HG02588 (cell line): ENCODE data around the gene BSCL2.
A peak's percentile ranks its signal among the peaks of the same experiment; 100 is the strongest.
"Not testable (repeated sequence)": the region's sequence is repeated elsewhere in the genome, so short reads cannot be mapped to it uniquely, and the experiment has no call there.

ENCODE experiments used
- ATAC-seq: cut with Tn5 transposase; IDR thresholded peaks from one replicate; pipeline ENCODE4 v1.9.1; 2021; ENCODE audit warnings: mild to moderate bottlenecking, moderate library complexity; ENCODE audit not compliant: unreplicated experiment

Gene BSCL2

DNA sequence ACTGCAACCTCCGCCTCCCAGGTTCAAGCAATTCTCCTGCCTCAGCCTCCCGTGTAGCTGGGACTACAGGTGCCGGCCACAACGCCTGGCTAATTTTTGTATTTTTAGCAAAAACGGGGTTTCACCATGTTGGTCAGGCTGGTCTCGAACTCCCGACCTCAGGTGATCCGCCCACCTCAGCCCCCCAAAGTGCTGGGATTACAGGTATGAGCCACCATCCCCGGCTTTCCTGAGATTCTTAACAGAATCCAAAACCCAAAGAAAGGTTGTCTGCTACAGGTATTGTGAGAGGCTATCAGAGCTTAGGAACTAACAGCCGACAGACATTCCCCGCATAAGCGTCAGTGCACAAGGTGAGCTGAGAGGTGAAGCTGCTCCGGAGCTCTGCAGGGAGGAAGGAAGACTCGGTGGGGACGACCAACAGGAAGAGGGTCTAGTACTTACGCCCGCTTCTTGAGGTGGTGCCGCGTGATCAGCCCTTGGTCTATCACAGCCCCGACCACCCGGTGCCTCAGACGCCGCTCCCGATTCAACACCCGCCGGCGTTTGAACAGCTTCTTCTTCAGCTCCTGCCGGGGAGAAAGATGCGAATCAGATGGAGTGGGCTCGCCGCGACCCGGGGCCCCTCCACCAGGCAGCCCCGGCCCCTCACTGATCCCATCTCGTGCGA lies 42.7 kb downstream of the BSCL2 start:
- ATAC-seq: no peak

DNA sequence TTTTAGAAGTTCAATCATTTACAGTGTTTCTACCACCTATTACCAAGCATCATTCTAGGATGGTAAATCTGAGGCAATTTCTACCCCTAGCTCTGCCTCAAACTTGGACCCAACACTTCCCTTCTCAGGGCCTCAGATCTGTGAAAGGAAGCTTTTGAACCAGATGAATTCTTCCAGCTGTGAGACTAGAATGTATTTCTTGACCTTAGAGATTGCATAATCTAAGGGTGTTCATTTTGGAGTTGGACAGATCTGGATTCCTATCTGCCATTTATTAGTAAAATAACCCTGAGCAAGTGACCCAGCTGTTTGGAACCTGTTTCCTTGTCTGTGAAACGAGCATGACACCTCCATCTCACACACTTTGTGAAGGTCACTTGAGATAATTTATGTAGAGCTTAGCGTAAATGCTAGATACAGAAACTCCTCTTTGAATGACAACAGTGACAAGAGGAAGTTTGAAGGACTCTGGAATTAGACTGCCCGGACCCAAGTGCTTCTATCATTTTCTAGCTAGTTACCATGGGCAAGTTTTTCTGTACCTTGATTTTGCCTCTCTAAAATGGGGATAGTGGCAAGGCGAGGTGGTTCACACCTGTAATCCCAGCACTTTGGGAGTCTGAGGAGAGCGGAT lies 50.3 kb downstream of the BSCL2 start:
- no peak for ATAC-seq

DNA sequence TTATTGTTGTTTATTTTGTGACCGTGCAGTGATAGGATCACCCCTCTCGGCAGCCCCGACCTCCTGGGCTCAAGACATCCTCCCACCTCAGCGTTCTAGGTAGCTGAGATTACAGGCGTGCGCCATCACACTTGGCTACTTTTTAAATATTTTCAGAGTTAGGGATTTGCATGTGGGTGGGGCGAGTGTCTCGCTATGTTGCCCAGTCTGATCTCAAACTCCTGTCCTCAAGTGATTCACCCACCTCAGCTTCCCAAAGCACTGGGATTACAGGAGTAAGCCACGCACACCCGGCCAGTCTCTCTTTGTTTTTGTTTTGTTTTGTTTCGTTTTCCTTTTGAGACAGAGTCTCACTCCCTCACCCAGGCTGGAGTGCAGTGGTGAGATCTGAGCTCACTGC lies 52.9 kb downstream of the BSCL2 start:
- no peak for ATAC-seq

DNA sequence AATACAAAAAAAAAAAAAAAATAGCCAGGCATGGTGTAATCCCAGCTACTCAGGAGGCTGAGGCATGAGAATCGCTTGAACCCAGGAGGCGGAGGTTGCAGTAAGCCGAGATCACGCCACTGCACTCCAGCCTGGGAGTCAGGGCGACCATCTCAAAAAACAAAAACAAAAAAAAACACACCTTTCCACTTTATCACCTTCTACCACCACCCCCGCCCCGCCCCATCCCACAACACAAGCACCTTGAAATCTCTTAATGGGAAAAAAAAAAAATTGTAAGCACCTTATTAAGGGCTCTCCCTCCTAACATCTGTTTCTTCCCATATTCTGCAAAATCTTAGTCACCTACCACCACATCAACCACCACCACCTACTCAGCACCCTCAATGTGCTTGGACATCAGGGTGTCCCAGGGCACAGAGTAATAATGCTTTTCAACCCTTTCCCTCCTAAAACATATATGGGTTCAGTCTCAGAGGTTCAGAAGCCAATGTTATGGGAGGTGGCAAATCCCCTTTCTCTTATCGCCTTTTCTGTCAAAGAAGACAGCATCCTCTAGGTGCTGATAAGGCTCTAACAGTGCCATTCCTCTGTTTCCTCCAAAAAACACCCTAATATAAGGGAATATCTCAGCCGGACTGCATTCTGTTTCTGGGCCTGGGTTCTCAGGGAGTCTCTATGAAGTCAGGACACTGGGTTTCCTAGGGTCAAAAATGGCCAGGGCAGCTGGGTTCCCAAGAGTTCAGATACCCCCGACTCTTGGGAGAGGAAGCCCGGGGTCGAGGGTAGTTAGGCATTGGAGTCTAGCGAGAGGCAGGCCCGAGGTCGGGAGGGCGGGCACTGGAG lies 54.8 kb downstream of the BSCL2 start:
- ATAC-seq: no peak

DNA sequence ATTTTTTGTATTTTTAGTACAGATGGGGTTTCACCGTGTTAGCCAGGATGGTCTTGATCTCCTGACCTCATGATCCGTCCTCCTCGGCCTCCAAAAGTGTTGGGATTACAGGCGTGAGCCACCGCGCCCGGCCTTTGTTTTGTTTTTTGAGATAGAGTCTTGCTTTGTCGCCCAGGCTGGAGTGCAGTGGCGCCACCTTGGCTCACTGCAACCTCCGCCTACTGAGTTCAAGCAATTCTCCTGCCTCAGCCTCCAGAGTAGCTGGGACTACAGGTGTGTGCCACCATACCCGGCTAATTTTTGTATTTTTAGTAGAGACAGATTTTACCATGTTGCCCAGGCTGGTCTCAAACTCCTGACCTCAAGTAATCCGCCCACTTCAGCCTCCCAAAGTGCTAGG lies 56.9 kb downstream of the BSCL2 start:
- ATAC-seq: not testable (repeated sequence)

DNA sequence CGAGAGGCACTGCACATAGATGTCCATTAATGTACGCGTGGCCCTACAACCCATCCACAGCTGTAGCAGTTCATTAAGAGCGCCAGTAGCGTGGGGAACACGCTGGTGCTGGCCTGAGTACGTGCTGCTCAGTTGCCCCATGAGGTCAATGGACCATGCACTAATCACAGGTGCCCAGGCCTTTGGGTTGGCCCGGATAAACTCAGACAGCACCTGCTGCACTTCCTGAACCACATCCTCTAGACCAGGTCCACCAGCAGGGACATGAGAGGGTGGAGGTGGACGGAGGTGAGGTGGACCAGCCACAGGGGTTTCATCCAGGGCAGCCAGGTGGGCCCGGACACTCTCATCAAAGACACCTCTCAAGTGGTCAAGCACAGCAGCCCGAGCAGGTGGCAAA lies 57.7 kb downstream of the BSCL2 start:
- no peak for ATAC-seq

DNA sequence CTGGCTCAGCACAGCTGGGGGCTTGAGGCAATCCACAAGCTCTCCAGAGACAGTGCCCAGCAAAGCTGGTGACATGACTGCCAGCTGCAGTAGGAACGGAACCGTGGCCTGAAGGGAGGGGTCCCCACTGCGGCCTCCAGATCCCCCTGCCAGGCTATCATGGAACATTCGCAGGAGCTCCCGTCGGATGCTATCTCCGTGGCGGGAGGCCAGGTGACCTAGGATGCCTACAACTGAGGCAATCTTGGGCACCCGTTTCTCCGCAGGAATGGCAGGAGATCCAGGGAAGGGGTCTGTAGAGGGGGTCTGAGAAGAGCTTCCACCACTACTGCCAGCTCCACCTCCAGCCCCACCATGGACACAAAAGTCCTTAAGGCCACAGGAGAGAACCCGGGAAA lies 58.3 kb downstream of the BSCL2 start:
- no peak for ATAC-seq

DNA sequence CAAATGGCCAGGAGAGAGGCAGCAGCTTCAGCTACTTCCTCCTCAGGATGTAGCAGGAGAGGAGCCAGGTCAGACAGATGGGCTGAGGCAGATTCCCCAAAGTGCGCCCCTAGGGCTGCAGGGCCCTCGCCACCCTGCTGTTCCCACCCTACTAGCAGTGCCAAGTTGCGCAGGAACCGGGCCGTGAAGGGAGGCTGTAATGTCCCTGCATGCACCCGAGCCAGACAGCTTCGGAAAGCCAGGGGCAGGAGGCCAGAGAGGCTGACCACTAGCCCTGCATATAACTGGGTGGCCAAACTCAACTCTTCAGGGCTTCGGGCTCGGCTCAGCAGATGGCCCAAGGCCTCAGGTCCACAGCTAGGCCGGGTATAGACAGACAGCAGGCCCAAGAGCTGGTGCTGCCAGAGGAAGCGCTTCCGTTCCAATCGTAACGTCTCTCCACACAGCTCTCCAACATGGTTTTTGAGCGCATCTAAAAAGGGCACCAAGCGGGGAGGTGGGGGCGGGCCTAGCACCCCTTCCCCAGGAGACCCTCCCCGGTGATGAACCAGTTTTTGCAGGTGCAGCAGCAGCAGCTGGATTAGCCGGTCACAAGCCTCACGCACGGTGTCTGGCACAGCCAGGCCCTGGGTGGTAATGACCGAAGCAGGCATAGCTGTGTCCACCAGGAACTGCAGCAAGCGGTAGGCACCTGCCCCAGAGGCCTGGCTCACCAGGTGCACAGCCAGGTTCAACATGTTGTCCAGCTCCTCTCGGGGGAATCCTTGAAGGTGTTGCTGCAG lies 58.8 kb downstream of the BSCL2 start:
- no peak for ATAC-seq

DNA sequence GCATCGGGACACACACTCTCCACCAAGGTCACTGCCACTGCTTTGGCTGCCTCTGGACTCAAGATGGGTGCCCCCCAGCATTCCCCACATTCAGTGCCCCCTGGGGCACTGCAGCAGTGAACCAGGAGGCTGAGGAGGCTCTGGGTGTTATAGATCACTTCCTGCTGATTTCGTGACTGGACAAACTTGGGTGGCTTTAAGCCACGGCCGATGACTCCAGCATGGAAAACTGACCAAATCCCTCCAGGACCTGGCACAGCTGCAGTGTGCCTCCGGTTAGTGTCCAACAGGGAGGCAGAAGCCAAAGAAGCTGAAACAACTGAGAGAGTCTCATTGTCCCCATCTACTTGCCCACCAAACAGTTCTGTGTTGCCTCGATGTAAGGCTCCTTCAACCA lies 59.6 kb downstream of the BSCL2 start:
- ATAC-seq: no peak

DNA sequence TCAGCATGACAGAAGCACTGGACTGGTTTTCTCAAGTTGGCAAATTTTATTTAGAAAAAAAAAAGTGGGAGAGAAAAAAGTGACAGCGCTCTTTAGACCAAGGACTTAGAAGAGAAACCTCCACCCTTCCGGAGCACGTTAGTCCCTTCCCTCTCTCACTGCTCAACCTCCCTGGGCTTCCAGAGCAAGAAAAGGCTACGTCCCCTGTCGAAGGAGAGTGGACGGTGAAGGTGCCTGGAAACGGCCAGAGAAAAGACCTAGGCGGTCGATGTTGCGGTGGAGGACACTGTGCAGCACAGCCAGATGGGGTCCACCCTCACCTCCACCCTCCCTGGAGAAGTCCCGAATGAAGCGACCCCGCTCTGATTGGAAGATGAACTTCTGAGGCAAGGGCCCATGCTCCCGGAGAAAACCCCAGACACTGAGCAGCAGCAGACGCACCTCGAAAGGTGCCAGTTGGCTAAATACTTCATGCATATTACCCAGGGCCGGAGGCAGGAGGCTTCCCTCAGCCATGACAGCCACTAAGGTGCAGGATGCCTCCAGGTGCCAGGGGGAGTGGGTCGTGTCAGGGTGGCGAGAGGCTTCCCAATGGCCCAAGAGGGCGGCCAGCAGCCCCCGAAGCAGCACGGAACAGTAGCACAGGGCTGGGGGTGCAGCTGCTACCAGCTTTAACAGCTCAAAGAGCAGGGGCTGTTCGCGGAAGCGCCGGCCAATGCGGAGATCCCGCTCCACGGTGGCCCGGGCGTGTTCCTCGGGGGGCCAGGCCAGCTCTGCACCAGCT lies 60.2 kb downstream of the BSCL2 start:
- ATAC-seq: no peak

DNA sequence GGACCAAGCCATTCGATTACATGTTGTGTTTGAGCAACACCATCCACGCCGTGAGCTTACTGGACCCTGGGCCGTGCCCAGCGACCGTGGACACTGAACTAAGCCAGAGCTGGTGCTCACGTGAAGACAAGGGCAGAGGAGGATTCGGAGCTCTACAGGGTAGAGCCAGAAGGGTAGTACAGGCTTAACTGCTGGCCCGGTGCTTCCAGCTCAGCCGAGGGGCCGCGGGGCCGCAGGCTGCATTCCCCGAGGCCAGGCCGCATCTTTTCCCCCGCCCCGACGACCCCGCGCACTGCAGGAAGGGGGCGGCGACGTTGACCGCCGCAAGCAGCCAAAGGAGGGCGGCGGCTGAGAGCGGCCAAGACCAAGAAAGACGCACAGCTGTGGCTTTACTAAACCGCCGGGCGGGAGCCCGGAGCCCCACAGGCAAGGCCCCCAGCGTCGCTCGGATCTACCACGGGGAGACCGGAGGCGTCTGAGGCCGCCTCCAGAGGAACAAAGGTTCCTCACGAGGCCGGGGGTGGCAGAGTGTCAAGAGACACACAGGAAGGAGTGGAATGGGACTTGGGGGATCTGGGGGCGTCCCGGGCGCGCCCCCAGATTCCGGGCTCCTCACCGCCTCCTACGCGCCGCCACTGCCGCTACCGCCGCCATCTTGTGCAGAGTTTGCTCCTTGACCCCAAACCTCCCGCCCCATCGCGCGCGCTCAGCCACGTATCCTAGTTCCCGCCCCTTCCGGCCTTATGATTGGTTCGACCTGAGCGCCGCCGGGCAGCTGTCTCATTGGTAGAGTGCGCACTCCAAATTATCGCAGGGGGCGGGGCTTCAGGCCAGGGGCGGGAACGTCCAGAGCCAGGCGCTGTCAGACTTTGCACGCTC lies 61.0 kb downstream of the BSCL2 start, which contains the start of gene GANAB:
Gene GANAB, minus strand, starts transcription at position 668 of the 879 bp plus-strand sequence. Its CDS starts 14 bp downstream, at position 654.
- peak; percentile 83 for ATAC-seq

DNA sequence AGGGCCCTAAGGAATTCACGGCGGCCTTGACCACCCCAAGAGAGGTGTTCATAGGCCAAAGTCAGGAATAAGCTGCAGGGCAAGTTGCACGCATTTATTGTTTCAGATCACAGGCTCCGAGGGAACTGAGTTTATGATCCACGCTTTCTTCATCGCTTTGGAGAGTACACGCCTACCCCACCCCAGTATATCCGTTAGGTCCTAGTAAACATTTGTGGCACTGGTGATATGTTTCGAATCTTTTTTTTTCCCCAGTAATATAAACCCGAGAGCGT lies 61.6 kb downstream of the BSCL2 start:
- no peak for ATAC-seq

DNA sequence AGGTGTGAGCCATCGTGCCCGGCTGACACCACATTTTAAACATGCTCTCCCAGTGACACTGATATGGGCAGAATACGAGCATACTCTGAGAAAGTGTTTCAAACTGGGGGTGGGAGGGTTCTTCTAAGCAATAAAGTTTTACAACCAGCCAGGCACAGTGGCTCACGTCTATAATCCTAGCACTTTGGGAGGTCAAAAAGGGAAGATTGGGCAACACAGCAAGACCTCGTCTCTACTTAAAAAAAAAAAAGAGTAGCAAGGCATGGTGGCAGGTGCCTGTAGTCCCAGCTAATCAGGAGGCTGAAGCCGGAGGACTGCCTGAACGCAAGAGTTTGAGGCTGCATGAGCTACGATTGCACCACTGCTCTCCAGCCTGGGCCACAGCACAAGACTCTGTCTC lies 63.0 kb downstream of the BSCL2 start:
- no peak for ATAC-seq
